HCEC 1CT (cell line): Measurements from ENCODE around the gene NBPF4.
A peak's percentile ranks its signal among the peaks of the same experiment; 100 is the strongest.
"Not testable (repeated sequence)": the region's sequence is repeated elsewhere in the genome, so short reads cannot be mapped to it uniquely, and the experiment has no call there.

Experiments used
- DNase-seq: peaks from one replicate; pipeline ENCODE4 v3.0.0-alpha.2; 2017

Gene NBPF4

DNA sequence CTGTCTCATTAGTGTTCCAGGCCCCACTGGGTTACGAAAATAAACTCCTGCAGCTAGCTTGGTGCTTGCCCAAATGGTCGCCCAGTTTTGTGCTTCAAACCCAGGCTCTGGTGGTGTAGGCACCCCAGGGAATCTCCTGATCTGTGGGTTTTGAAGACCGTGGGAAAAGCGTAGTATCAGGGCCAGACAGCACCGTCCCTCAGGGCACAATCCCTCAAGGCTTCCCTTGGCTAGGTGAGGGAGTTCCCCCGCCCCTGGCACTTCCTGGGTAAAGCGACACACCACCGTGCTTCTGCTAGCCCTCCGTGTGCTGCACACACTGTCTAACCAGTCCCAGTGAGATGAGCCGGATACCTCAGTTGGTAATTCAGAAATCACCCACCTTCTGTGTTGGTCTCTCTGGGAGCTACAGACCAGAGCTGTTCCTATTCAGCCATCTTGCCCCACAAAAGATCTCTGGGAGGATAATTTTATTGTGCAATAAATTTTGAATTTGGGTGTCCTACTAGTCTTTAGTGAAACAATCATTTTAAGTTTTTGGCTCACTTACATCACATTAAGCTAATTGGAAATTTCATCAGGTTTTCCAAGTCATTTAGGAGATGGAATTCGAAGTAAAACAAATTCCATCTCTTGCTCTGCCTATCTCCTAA, 34.3 kb downstream of the NBPF4 start:
- DNase-seq = no peak

DNA sequence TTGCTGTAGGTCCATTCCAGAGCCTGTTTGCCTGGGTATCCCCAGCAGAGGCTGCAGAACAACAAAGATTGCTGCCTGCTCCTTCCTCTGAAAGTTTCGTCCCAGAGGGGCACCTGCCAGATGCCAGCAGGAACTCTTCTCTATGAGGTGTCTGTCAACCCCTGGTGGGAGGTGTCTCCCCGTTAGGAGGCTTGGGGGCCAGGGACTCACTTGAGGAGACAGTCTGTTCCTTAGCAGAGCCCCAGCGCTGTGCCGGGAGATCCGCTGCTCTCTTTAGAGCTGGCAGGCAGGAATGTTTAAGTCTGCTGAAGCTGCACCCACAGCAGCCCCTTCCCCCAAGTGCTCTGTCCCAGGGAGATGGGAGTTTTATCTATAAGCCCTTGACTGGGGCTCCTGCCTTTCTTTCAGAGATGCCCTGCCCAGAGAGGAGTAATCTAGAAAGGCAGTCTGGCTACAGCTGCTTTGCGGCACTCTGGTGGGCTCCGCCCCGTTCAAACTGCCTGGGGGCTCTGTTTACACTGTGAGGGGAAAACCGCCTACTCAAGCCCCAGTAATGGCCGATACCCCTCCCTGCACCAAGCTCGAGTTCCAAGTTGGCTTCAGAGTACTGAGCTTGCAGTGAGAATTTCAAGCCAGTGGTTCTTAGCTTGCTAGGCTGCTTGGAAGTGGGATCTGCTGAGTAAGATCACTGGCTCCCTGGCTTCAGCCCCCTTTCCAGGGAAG, 35.0 kb downstream of the NBPF4 start:
- no peak for DNase-seq

DNA sequence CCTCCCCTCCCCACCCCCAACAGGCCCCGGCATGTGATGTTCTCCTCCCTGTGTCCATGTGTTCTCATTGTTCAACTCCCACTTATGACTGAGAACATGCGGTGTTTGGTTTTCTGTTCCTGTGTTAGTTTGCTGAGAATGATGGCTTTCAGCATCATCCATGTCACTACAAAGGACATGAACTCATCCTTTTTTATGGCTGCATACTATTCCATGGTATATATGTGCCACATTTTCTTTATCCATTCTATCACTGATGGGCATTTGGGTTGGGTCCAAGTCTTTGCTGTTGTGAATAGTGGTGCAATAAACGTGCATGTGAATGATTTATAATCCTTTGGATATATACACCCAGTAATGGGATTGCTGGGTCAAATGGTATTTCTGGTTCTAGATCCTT, 40.3 kb downstream of the NBPF4 start:
- DNase-seq = not testable (repeated sequence)

- no peak for DNase-seq
Observed at GRCh38 chr1:108201687-108202086, 42.2 kb downstream of the NBPF4 start.

GRCh38 chr1:108200687-108201051, 43.2 kb downstream of the NBPF4 start:
- peak; percentile 82 for DNase-seq

DNA sequence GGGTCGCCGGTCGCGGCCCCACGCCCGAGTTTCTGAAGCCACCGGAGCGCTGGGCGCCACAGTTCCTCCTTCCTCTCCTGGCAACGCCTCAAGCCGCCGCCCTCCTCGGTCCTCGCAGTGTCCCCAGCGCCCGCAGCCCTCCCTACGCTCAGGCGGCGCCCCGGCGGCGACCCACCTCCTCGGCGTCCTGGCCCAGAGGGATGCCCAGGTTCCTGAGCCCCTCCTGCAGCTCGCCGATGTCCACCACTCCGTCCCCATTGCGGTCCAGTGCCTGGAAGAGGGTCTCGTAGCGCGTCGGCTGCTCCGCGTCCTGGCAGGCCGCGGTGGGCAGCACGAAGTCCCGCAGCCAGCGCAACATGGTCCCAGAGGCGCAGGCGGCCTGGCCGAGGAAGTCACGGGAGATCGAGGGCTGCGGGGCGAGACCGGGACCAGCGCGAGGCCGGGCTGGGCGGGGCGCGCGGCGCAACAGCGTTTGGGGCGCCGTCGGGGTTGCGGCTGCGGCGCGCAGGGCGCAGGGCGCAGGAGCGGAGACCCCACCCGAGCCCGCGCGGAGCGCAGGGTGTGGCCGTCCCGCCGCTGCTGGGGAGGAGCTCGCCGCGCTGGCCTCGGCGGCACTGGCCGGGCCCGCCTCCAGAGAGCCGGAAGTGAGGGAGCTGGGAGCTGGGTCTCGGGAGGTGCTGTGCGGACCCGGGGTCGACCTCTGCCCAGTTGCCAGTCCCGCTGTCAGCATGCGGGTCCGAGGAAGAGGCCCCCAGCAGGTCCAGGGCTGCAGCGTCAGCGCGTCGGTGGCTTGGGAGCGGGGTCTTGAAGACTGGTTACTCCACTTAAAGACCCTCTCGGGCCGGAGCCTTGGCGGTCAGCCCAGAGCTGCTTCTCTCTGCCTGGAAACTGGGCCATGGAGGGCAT, 43.8 kb downstream of the NBPF4 start, which contains the start of gene SLC25A24:
Gene SLC25A24, minus strand, starts transcription at position 563 of the 906 bp plus-strand sequence. Its CDS starts 205 bp downstream, at position 358.
- DNase-seq = peak; percentile 82

DNA sequence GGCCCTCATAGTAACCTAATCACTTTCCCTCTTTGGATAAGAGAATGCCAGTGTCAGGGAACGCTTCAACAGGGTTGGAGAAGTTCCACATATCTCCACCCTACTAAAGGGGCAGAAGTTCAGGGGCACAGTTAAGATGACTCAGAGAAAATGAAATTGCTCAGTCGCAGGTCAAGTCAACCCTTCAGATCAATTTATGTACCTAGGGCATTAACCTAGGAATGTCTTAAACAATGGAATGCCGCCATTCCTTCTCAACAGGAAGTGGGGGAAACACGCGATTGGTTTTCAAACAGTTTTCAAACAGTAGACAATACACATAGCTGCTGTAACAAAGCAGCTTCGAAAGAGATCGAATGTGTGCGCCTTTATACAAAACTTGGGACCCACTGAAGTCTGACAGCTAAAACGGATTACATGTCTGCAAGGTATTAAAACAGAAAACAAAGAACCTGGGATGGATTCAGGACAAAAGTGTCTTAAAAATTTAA, 44.6 kb downstream of the NBPF4 start:
- peak; percentile 42 for DNase-seq

- no peak for DNase-seq
Observed at GRCh38 chr1:108194051-108194450, 49.8 kb downstream of the NBPF4 start.

DNA sequence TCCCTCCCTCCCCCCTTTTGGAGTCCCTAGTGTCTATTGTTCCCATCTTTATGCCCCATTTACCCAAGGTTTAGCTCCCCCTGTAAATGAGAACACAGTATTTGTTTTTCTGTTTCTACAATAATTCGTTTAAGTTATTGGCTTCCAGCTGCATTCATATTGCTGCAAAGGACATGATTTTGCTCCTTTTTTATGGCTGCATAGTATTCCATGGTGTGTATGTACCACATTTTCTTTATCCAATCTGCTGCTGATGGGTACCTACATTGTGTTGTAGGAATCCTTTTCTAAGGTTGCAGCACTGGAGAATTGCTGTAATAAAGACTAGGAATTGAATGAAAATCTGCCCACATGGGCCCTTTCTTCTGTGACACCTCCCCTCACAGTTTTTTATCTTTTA, 50.5 kb downstream of the NBPF4 start:
- DNase-seq = no peak

DNA sequence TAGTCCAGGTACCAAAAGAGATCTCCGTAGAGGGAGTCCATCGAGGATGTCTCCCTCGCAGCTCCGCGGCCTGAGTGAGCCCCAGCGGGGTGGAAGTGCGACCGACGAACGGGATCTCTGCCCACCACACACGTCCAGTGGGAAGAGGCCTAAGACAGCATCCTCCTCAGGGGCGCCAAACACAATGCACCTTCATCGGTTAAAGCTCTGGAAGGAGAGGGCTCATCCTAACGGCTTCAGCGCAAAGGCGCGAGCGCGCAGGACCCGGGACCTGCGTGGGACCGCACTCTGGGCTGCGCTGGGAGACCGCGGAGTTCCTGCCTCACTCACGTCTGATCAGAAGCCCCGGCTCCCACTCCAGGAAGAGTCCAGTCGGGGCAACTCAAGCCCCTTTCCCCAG, 51.3 kb downstream of the NBPF4 start:
- DNase-seq = no peak

GRCh38 chr1:108190686-108191416, 53.0 kb downstream of the NBPF4 start:
- DNase-seq = no peak

DNA sequence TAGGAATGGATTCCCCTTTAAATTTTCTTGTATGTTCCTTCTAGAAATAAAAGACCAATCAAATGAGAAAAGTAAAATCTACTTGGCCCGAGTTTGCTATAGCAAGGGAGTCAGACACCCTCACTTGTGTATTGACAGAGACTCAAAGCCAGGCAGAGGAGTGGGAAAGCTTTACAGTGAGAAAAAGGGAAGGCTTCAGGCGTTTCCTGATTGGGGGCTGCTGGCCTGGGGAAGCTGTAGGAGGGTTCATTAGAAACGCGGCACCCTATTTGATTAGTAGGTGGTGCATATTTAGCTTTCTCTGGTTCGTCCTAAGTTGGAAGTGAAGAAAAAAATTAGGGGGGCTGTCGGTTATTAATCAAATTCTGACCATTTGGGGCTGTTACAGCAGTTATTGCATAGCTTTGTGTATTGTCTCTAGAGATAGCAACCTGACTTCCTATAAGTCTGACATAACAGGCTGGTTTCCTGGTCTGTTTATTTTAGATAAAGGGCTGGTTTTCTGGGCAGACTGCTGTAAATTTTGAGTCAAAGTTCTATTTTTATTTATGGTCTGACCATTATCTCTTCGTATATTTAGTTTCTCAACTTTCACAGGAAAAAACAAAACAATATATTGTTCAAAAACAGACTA, 53.8 kb downstream of the NBPF4 start:
- no peak for DNase-seq

GRCh38 chr1:108188801-108189200, 55.1 kb downstream of the NBPF4 start:
- no peak for DNase-seq

- DNase-seq = no peak
Observed at GRCh38 chr1:108182959-108183700, 60.7 kb downstream of the NBPF4 start.

GRCh38 chr1:108179018-108179417, 64.9 kb downstream of the NBPF4 start:
- DNase-seq = no peak
